ENCODE measurements around the gene FBXL2. TPM values are rescaled to one million over a fixed set of nuclear protein-coding genes. Genes with fewer than 3 reads are reported as not detected.

FBXL2 gene
- total and polyA plus RNA-seq, 2 of the 4 experiments (the other 2 are of a cell fraction), result 15.8 to 21.0 TPM

GRCh38 chr3:33271324-33271723, 5.9 kb upstream of the FBXL2 start:
- H4K5ac ChIP-seq (ENCODE audit: low read depth, low read length), result no peak overlapping the region
- ChIA-PET POLR2A (ENCODE audit: unreplicated experiment) (no interaction called here), CTCF (no interaction called here)
- no peak overlapping the region for H3K4me2 ChIP-seq (ENCODE audit: low read depth, low read length)
- no peak overlapping the region for H2BK120ac ChIP-seq (ENCODE audit: low read depth, low read length)
- ATAC-seq (ENCODE audit: low read depth), result no peak
- H4K91ac ChIP-seq (ENCODE audit: insufficient read depth, low read depth, low read length), result no peak overlapping the region
- TF ChIP-seq MXI1 (IDR thresholded peaks at IDR 0.05; ENCODE audit: borderline replicate concordance, low read depth, low read length) (no peak), USF2 (IDR thresholded peaks at IDR 0.05; ENCODE audit: low read depth, low read length) (no peak), ELK1 (IDR thresholded peaks at IDR 0.05; ENCODE audit: borderline replicate concordance, low read depth, low read length) (no peak), CEBPB (IDR thresholded peaks at IDR 0.05; ENCODE audit: low read depth, low read length) (no peak), POLR2A (IDR thresholded peaks at IDR 0.05; ENCODE audit: low read depth, low read length) (no peak), MAFK (IDR thresholded peaks at IDR 0.05; ENCODE audit: low read depth, low read length) (no peak), RFX5 (IDR thresholded peaks at IDR 0.05; ENCODE audit: low read depth, low read length) (no peak), FOS (IDR thresholded peaks at IDR 0.05; ENCODE audit: low read depth, low read length) (no peak), RCOR1 (IDR thresholded peaks at IDR 0.05; ENCODE audit: insufficient replicate concordance, low read length) (no peak), BHLHE40 (IDR thresholded peaks at IDR 0.05; ENCODE audit: low read depth, low read length) (no peak), CTCF (conservative IDR thresholded peaks at IDR 0.05; ENCODE audit: low read depth, low read length) (no peak), MAZ (IDR thresholded peaks at IDR 0.05; ENCODE audit: borderline replicate concordance, low read depth, low read length) (no peak), RAD21 (IDR thresholded peaks at IDR 0.05; ENCODE audit: low read length) (no peak), CHD1 (IDR thresholded peaks at IDR 0.05; ENCODE audit: low read depth, low read length) (no peak), NFE2L2 (IDR thresholded peaks at IDR 0.05; ENCODE audit: low read depth, low read length) (no peak), SMC3 (IDR thresholded peaks at IDR 0.05; ENCODE audit: low read depth, low read length) (no peak)
- no TSS peak for BruUV-seq (replicated peaks)
- H3K9me3 ChIP-seq (ENCODE audit: control insufficient read depth, insufficient read depth, low read length), result no peaks in the 10 kb centered on the region
- no peak overlapping the region for H2BK15ac ChIP-seq (ENCODE audit: low read depth, low read length)
- H3K18ac ChIP-seq (ENCODE audit: low read depth, low read length), result no peak overlapping the region
- H3K56ac ChIP-seq (ENCODE audit: extremely low read depth, insufficient read depth, low read length), result no peak overlapping the region
- no peak overlapping the region for H2AK5ac ChIP-seq (ENCODE audit: low read depth, low read length)
- no peak overlapping the region for H2BK20ac ChIP-seq (ENCODE audit: low read depth, low read length)
- H3K4me1 ChIP-seq (ENCODE audit: control insufficient read depth, insufficient read depth, low read length), result no peaks in the 10 kb centered on the region
- intact Hi-C loops (cut with micrococcal nuclease) (no loop called here), dilution Hi-C loops (cut with HindIII; ENCODE audit: low sequenced_read_pairs, unreplicated experiment) (no loop called here), in situ Hi-C loops (cut with MboI; ENCODE audit: low sequenced_read_pairs) (no loop called here)
- H4K20me1 ChIP-seq (ENCODE audit: insufficient read depth, low read length), result no peaks in the 10 kb centered on the region
- H3K4me3 ChIP-seq (ENCODE audit: insufficient read depth, low read depth, low read length), result no peak overlapping the region
- H3K79me1 ChIP-seq (ENCODE audit: low read depth in 1 of 2, low read length in 2 of 2), result no peaks in the 10 kb centered on the region
- H3K9ac ChIP-seq (ENCODE audit: low read depth, low read length), result no peak overlapping the region
- no peak overlapping the region for H2AK9ac ChIP-seq (replicated peaks; ENCODE audit: low read depth, low read length, poor library complexity)
- no peak overlapping the region for H3K14ac ChIP-seq (replicated peaks; ENCODE audit: low read depth, low read length)
- H3K27me3 ChIP-seq (ENCODE audit: control insufficient read depth, insufficient read depth, low read length), result no peaks in the 10 kb centered on the region
- WGBS, 2 experiments (ENCODE audit: extremely low coverage in 2 of 2, insufficient read length in 1 of 2), result 80% methylated on average over 2 of the region's 4 CpGs; no CpG with 5 or more reads in 1 of the 2 experiments
- H3K4ac ChIP-seq (ENCODE audit: low read depth, low read length), result no peak overlapping the region
- H3K9me1 ChIP-seq (ENCODE audit: insufficient read depth, low read length), result no peaks in the 10 kb centered on the region
- no peaks in the 10 kb centered on the region for H3K36me3 ChIP-seq (ENCODE audit: control insufficient read depth, insufficient read depth, low read length)
- H2BK5ac ChIP-seq (ENCODE audit: low read depth, low read length, poor library complexity, severe bottlenecking), result no peak overlapping the region
- H3K23ac ChIP-seq (ENCODE audit: low read depth, low read length), result no peak overlapping the region
- no peak overlapping the region for H3K27ac ChIP-seq (ENCODE audit: insufficient read depth, low read length)
- no peak for DNase-seq
- H4K8ac ChIP-seq (ENCODE audit: low read depth in 2 of 2, low read length in 2 of 2), result no peak overlapping the region
- H2AFZ ChIP-seq (replicated peaks; ENCODE audit: low read length, poor library complexity), result no peak overlapping the region
